H1 (cell line): ENCODE results near the gene RNF212B. TPM values are rescaled to one million over a fixed set of nuclear protein-coding genes. Genes with fewer than 3 reads are reported as not detected.

Experiments used
- ASH2L ChIP-seq: fragments of 200-600, 300-600 bp; sonication (generic); IDR thresholded peaks from one replicate; pipeline ENCODE4 v1.7.1; 2017; ENCODE audit warnings: low read length
- ATF3 ChIP-seq: IDR thresholded peaks from 2 replicates; pipeline ENCODE4 v1.6.1; 2011; ENCODE audit warnings: low read depth, mild to moderate bottlenecking, low read length; ENCODE audit not compliant: insufficient read depth
- CHD7 ChIP-seq: fragments of 300-600 bp; sonication (generic); IDR thresholded peaks from 2 replicates; pipeline ENCODE4 v1.7.1; 2012; ENCODE audit warnings: low read length, moderate library complexity, mild to moderate bottlenecking, inconsistent platforms; ENCODE audit not compliant: insufficient replicate concordance
- HDAC2 ChIP-seq, 2 experiments: fragments of 300-600 bp in 1 of 2; sonication (generic) in 1 of 2; IDR thresholded peaks; 2 replicates each; pipeline ENCODE4 v1.6.1; 2011 to 2012; ENCODE audit warnings: low read depth in 2 of 2, low read length in 2 of 2, mild to moderate bottlenecking in 2 of 2, moderate library complexity in 2 of 2, borderline replicate concordance in 1 of 2, inconsistent platforms in 1 of 2
- HDAC6 ChIP-seq: IDR thresholded peaks from one replicate; pipeline ENCODE4 v1.7.1; 2012; ENCODE audit warnings: low read depth, mild to moderate bottlenecking, inconsistent platforms, low read length, moderate library complexity
- MAX ChIP-seq: IDR thresholded peaks from 2 replicates; pipeline ENCODE4 v1.6.1; 2012; ENCODE audit warnings: inconsistent platforms
- POU5F1 ChIP-seq: IDR thresholded peaks from 2 replicates; pipeline ENCODE4 v1.6.1; 2011; ENCODE audit warnings: low read depth, mild to moderate bottlenecking, low read length, moderate library complexity
- SIRT6 ChIP-seq: IDR thresholded peaks from one replicate; pipeline ENCODE4 v1.7.1; 2012; ENCODE audit warnings: low read length, inconsistent platforms
- SP2 ChIP-seq: IDR thresholded peaks from 2 replicates; pipeline ENCODE4 v1.6.1; 2012; ENCODE audit warnings: mild to moderate bottlenecking, low read length, inconsistent platforms
- TEAD4 ChIP-seq: IDR thresholded peaks from 2 replicates; pipeline ENCODE4 v1.6.1; 2012; ENCODE audit warnings: low read depth, low read length, inconsistent platforms, mixed read lengths
- polyA plus RNA-seq, 7 experiments: library from polyadenylated mRNA; depleted of rRNA in 3 of 7; stranded (reverse) in 5 of 7; unstranded in 2 of 7; fragments of >200 nt in 5 of 7; fragments of 200-250 nt in 2 of 7; gene quantifications; 1 replicate in 5 of 7; 2 replicates in 1 of 7; 4 replicates in 1 of 7; pipeline versions ENCODE4 v1.2.1 to v1.2.3, GENCODE V29; 2011 to 2013; ENCODE audit warnings: missing spikeins in 2 of 7, mixed read lengths in 2 of 7
- total RNA-seq: library from RNA; stranded (reverse); fragmentation: NEBNext Ultra II Directional; extraction: Animal tissue kit (Norgen Biotek cat#: 25700); gene quantifications from 2 replicates; pipeline ENCODE4 v1.2.1, GENCODE V29; 2021

Gene RNF212B
- total and polyA plus RNA-seq, 2 of the 8 experiments (the other 6 are each of a cell fraction or from before 2014, with no cell fraction given) = 0.95 to 1.2 TPM

GRCh38 chr14:23301288-23301968, 63.7 kb downstream of the RNF212B start (continued):
- TF ChIP-seq CHD7 (no peak), POU5F1 (no peak), ATF3 (0 out of 2 replicates have a peak, but pooled peaks have one; percentile 28), TEAD4 (no peak), HDAC2 (IDR thresholded peaks at IDR 0.05; ENCODE audit: borderline replicate concordance in 1 of 2, low read depth in 2 of 2, low read length in 2 of 2) (peak in 1 of 2 experiments; percentile 59; a peak in 2 of 4 replicates), SP2 (no peak), ASH2L (no peak), HDAC6 (no peak), MAX (peak; percentile 75), SIRT6 (no peak)
